Epithelial cell of proximal tubule (primary cell): ENCODE measurements around the gene CSNK1G2. TPM values are rescaled to one million over a fixed set of nuclear protein-coding genes. Genes with fewer than 3 reads are reported as not detected.

Source experiments
- DNase-seq: peaks from one replicate; pipeline ENCODE4 v3.0.0-alpha.2; 2011; ENCODE audit warnings: low read depth
- H3K4me3 ChIP-seq: 2 replicates; pipeline ENCODE4 v1.5.1; 2011; ENCODE audit warnings: low read depth, mild to moderate bottlenecking, low read length
- CTCF ChIP-seq: conservative IDR thresholded peaks from 2 replicates; pipeline ENCODE4 v1.5.1; 2012; ENCODE audit warnings: low read depth, mild to moderate bottlenecking, low read length
- total RNA-seq: library from RNA; depleted of rRNA; stranded (reverse); fragments of >200 nt; gene quantifications from 2 replicates; pipeline ENCODE4 v1.2.3, GENCODE V29; 2015

Gene CSNK1G2
- total RNA-seq, 1 donor from 2014 or later, result 82.9 TPM

- no peak overlapping the region for H3K4me3 ChIP-seq
- no peak for TF ChIP-seq CTCF
- no peak for DNase-seq
These were observed 72.1 kb downstream of the CSNK1G2 start for GRCh38 chr19:2012941-2013682.

- TF ChIP-seq CTCF, result no peak
- DNase-seq, result no peak
- no peak overlapping the region for H3K4me3 ChIP-seq
These were observed 72.7 kb downstream of the CSNK1G2 start for GRCh38 chr19:2013683-2013961.

DNA sequence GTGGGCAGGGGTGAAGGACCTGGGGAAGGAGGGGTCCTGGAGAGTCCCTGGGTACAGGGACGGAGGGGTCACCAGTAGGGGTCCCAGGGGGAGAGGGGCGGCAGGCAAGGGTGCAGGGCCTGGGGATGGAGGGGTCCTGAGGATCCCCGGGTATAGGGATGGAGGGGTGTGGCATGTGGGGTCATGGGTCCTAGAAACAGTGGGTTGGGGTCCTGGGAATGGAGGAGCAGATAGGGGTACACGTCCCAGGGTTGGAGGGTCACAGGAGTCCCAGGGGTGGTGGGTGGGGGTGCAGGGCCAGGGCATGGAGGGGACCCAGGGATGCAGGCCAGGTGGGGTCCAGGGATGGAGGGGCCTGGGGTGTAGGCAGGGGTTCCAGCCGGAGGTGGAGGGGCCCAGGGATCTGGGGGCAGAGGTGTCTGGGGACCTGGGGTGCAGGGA is 73.2 kb downstream of the CSNK1G2 start:
- H3K4me3 ChIP-seq, result peak overlapping the region; percentile 69
- no peak for TF ChIP-seq CTCF
- no peak for DNase-seq

- TF ChIP-seq CTCF, result no peak
- DNase-seq, result no peak
- peak overlapping the region; percentile 69 for H3K4me3 ChIP-seq
These were observed 74.0 kb downstream of the CSNK1G2 start for GRCh38 chr19:2014731-2015607.

- DNase-seq, result no peak
- no peak for TF ChIP-seq CTCF
- peak within 1 kb of the TSS; percentile 69 for H3K4me3 ChIP-seq
These were observed 74.6 kb downstream of the CSNK1G2 start, which contains the start of gene BTBD2 for GRCh38 chr19:2015608-2015950. Gene BTBD2, minus strand, starts transcription at chr19:2015714. Its CDS starts 11 bp downstream, at chr19:2015703.

GRCh38 chr19:2016041-2016807 is 75.3 kb downstream of the CSNK1G2 start:
- H3K4me3 ChIP-seq, result peak overlapping the region; percentile 49
- no peak for DNase-seq
- no peak for TF ChIP-seq CTCF
